ENCODE results near the gene EXO1.

DNA sequence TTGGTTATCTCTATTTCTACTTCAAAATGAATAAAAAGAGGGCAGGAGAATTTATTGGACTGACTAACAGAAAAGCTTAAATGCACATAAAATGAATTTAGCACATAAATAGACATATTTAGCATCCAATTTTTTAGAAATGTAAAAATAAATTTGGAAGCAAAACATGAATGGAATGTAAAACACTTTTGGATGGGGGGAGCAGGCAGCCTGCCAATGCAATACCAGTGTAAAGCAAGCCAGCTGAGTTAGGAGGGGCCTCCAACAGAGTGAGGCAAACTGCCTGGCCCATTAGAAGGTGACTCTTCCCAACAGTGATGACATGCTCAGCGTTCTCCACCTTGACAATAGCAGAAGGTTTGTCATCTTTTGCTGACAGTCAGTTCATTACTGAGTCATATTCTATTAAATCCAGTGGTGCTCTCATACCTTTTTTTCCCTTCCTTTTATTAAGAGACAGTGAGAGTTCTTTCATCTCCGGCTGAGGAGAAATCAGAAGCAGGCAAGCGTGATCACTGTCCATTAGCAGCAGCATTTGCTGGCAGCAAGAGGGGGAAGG is 19.5 kb upstream of the EXO1 start:
- TF ChIP-seq, protein P1, sequence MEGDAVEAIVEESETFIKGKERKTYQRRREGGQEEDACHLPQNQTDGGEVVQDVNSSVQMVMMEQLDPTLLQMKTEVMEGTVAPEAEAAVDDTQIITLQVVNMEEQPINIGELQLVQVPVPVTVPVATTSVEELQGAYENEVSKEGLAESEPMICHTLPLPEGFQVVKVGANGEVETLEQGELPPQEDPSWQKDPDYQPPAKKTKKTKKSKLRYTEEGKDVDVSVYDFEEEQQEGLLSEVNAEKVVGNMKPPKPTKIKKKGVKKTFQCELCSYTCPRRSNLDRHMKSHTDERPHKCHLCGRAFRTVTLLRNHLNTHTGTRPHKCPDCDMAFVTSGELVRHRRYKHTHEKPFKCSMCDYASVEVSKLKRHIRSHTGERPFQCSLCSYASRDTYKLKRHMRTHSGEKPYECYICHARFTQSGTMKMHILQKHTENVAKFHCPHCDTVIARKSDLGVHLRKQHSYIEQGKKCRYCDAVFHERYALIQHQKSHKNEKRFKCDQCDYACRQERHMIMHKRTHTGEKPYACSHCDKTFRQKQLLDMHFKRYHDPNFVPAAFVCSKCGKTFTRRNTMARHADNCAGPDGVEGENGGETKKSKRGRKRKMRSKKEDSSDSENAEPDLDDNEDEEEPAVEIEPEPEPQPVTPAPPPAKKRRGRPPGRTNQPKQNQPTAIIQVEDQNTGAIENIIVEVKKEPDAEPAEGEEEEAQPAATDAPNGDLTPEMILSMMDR (IDR thresholded peaks at IDR 0.05) = no peak
- TF ChIP-seq POLR2A (IDR thresholded peaks at IDR 0.05) = no peak
